ENCODE data around the gene YAF2.

The YAF2 gene

GRCh38 chr12:42109031-42109430 lies 129.0 kb downstream of the YAF2 start:
- in situ Hi-C loops (cut with HindIII; ENCODE audit: low sequenced_read_pairs): no loop called here
